ENCODE measurements around the gene USP16.

- no peak for TF ChIP-seq EZH2phosphoT487 (IDR thresholded peaks at IDR 0.05; ENCODE audit: low read depth)
- TF ChIP-seq, protein P1, sequence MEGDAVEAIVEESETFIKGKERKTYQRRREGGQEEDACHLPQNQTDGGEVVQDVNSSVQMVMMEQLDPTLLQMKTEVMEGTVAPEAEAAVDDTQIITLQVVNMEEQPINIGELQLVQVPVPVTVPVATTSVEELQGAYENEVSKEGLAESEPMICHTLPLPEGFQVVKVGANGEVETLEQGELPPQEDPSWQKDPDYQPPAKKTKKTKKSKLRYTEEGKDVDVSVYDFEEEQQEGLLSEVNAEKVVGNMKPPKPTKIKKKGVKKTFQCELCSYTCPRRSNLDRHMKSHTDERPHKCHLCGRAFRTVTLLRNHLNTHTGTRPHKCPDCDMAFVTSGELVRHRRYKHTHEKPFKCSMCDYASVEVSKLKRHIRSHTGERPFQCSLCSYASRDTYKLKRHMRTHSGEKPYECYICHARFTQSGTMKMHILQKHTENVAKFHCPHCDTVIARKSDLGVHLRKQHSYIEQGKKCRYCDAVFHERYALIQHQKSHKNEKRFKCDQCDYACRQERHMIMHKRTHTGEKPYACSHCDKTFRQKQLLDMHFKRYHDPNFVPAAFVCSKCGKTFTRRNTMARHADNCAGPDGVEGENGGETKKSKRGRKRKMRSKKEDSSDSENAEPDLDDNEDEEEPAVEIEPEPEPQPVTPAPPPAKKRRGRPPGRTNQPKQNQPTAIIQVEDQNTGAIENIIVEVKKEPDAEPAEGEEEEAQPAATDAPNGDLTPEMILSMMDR (IDR thresholded peaks at IDR 0.05; ENCODE audit: low read depth, low read length), result no peak
These were observed 10.2 kb downstream of the USP16 start for GRCh38 chr21:29034678-29035077.

All from OCI-LY3 (cell line).